NOMO-1 (cell line): Measurements from ENCODE around the gene TRIM66.
A peak's percentile ranks its signal among the peaks of the same experiment; 100 is the strongest.
"Not testable (repeated sequence)": the region's sequence is repeated elsewhere in the genome, so short reads cannot be mapped to it uniquely, and the experiment has no call there.

Experiments used
- DNase-seq, 2 experiments: peaks; one replicate each; lab custom pipeline; 2025; ENCODE audit not compliant: unreplicated experiment in 2 of 2; lab: John Stamatoyannopoulos, UW

Gene TRIM66

DNA sequence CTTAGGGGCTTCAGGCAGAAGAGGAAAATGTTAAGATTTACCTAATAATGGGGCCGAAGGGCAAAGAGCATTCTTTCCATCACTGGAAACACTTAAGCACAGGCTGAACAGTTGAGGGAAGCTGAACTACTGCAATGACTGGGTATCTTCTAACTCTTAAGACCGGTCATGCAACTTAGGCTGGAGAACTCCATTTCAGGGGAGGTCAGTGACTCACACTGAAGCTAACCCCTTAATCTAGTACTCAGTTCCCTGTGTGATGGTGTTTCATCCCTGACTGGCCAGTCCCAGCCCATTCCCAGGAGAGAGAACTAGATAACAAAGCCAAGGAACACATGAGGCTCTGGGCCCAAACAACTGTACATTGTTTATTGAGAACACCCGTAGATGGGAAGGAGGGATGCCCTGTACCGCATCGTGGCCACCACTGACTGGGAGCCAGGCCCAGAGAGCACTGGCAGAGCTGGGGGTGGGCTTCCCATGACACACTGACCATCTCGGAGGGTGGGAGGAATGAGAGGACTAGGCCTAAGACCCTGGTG lies 10.6 kb upstream of the TRIM66 start:
- DNase-seq = no peak

DNA sequence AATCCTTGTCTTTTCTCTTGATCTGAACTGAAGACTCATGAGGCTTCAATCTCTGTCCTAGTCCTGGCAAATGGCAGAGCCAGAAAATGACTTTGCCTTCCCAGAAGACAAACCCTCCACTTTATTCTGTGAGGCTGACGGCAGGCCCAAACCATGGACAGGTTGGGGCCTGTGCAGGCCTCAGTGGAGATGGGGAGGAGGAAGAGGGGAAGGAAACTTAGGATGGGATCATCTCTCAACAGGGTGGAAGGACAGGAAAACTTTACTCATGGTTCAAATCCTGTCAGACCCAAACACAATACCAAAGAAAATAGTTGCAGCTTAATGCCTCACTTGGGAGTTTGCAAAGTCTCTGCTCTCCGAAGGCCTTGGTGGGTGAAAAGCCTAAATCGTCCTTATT lies 10.0 kb upstream of the TRIM66 start:
- DNase-seq = no peak

DNA sequence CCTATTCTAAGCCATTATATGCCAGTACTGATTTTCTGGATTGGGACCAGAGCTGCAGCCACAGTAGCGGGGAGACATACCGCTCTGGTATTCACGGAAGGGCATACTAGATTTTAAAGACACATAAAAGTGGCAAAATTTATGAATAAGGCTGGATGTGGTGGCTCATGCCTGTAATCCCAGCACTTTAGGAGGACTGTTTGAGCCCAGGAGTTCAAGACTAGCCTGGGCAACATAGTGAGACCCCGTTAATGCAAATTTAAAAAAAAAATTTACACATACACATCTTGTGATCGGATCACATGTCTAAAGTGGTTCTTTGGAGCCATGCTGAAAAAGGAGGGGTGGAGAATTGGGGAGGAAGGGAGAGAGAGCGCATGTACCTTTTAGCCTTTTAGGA lies 9.1 kb upstream of the TRIM66 start:
- DNase-seq = no peak

DNA sequence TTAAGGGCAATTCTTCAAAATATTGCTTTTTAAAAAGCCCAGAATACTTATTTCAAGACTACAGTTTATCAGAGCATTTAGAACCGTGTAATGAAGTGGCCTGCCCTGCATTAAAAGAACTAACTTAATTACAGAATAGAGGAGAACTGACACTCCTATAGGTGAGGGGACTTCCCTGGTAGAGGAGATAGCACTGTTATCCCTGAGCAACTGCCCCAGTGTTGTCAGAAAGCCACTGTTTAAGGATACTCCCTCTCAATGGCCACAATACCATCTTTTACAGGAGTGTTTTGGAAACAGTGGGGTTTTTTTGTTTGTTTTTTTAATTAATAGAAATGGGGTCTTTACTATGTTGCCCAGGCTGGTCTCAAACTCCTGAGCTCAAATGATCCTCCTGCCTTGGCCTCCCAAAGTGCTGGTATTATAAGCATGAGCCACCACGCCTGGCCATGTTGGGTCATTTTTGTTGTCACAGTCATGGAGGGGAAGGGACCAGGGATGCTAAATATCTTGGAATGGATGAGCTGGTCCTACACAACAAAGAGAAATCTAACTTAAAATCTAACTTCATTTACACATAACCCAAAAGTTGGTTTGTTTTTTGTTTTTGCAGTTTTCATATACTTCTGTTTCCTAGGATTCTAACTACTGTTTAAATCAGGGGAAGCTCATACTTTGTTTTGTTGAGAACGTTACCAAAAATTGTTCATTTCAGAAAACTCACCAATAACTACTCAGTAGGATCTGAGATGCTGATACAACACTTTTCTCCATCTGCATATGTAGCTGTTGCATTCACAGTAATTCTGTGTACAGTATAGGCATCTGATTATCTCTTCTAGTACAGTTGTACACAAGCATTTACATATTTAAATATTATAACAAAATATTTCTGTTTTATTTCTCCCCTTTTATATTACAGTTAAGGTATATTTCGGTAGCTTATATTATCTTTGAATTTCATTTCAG lies 8.2 kb upstream of the TRIM66 start:
- DNase-seq = no peak

DNA sequence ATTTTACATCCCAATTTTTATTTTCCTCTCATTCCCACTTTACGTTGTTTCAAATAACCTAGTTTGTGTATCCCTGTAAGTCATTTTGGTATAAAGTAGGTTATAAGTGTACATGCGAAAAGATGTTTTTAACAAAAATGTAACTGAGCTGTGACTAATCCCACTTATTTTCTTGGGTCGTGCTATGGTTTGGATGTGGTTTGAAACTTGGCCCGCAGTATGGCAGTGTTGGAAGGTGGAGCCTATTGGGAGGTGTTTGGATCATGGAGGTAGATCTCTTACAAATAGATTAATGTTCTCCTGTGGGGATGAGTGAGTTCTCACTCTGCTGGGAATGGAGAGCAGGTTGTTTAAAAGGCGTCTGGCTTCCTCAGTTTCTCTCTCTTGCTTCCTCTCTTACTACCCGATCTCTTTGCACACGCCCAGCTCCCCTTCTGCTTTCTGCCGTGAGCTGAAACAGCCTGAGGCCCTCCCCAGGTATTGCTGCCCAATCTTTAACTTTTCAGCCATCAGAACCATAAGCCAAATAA lies 7.3 kb upstream of the TRIM66 start:
- DNase-seq = no peak

DNA sequence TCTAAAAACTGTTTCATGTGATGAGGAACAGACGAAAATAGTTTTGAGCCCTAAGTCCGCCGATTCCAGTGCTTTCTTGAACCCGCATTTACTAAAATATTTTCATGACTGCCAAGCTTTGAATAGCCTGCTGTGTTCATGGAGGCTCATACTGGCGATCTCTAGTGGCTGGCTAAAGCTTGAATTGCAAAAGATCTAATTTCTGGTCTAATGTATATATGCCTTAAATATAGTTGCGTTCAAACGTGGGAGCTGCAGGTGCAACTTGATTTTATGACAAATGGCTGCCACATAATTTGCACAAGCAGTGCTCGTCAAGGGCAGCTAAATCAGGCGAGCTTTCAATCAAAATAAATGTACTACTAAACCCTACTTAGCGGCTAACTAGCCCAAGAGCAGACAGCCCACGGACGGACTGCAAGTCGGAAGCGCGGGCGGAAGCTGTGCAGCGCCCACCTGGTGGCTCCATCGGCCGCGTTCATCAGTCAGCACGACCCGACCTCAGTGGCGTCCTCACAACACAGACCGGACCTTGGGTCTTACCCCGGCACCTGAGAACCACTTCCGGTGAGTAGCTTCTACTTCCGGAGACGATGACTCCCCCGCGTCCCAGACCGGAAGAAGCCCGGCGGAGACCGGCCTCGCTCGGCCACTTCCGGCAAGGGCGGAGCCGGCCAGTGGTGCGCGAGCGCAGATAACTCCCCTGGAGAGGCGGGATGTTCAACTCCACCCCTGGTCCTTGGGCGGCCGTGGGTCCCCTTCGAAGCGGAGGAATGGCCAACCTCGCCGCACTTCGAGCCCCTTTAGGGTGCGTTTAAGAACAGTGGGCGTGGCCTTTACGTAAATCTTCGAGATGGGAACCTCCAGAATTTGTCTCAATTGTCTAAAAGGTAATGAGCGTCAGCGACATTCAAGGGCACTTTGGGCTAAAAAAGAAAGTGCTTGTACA lies 6.2 kb upstream of the TRIM66 start:
- DNase-seq = peak; percentile 90 to 94

DNA sequence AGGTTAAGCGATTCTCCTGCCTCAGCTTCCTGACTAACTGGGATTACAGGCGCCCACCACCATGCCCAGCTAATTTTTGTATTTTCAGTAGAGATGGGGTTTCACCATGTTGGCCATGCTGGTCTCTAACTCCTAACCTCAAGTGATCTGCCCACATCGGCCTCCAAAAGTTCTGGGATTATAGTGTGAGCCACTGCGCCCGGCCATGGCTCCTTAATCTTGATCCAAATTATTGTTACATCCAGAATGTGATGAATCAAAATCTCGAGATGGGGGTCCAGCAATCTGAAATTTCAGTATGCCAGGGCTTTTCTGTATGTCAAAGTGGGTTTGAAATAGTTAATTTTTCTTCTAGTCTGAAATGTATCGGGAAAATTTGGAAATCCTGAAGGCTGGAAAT lies 3.9 kb upstream of the TRIM66 start:
- DNase-seq = no peak

DNA sequence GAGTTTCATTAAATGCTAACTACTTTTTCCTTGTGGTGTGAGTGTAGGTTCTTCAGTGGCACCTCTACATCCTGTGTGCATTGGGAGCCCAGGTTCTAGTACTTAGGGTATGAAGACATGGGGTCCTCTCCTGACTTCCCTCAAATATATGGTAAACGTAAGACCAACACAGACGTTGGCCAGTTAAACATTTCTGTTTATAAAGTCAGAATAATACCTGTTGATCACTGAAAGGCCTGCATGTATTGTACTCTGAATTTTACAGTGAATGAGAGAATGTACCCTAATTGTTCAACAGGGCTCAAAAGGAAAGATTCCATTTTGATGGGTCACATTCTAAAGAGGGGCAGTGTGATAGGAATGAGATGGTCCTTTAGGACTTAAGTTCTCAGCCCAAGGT lies 3.4 kb upstream of the TRIM66 start:
- no peak for DNase-seq

DNA sequence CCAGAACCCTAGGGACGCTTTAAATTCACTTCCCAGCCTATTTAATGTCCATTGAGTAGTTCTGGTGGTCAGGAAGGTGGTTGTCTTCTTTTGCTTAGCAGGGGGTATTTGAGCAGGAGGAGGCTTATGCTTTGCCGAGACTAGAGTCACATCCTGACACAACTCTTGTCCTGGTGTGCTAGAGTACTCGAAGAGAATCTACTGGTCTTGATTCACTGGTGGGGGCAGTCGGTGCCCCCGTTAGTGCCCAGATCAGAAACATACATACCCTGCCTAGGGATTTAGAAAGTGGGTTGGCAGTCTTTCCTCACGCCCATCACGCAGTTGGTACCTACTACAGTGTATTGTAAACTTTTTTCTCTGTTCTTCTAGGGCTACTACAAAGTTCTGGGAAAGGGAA lies 2.8 kb upstream of the TRIM66 start:
- DNase-seq = no peak

DNA sequence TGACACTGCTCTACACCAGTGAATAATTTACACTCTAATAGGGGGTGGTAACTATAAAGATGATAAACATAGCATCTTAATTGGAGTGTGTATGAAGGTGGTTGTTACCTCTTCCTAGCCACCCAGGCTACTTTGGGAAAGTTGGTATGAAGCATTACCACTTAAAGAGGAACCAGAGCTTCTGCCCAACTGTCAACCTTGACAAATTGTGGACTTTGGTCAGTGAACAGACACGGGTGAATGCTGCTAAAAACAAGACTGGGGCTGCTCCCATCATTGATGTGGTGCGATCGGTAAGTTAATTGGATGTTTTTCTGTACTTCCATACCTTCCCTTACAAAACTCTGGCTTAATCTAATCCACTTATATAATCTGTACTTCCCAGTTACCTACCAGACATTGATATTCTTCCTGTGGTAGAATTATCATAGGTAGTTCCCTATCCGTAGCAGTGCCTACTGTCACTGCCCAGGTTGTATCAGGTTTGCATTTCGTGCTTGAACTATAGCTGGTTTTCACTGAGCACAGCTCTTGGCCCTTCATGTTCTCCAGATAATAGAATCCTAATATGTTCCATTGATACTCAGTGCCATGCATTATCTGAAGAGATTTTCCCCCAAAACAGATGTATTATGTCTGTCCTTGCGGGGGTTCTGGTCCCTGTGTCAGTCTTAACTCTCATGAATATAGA lies 2.3 kb upstream of the TRIM66 start:
- no peak for DNase-seq

DNA sequence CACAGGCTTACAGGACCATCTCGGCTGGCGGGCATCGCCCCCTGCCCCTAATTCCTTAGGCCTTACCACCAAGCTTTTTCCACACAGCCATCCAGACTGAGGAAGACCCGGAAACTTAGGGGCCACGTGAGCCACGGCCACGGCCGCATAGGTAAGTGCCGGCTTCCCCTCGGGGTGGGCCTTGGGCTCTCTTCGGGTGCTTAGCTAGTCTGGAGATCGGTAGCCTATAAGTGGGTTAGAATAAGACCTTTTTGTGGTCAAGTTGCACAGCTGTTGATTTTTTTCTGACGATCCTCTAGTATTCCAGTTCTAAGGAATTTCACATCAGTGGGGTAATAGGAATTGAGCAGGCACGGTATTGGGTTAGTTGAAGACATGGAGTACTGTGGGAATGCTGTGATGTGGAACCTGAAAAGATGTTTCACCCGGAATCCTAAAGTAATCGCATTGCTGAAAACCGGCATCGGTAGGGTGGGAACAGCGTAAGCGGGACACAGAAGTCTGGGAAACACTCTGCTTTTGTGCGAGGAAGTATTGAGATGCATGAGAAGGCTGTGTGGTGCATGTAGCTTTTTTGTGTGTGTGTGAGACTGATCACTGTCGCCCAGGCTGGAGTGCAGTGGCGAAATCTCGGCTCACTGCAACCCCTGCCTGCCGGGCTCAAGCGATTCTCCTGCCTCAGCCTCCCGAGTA lies 796 bp upstream of the TRIM66 start:
- peak in 1 of 2 experiments; percentile 20 for DNase-seq

DNA sequence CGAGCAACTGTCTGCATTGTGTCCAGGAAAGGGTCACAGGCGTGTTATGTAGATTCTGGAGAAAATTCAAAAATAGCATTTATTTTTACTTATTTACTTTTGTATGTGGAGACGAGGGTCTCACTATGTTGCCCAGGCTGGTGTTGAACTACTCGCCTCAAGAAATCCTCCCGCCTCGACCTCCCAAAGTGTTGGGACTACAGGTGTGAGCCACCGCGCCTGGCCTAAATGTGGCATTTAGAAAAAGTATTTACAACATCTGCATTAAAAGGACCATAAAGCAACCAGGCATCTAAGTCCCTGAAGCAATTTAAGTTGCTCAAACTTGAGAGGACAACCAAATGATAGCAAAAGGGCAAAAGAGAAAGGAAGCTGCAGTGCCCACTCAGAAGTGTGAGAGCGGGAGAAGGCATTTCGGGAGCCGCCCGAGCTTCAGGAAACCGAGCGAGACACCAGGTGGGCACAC lies 595 bp downstream of the TRIM66 start:
- DNase-seq = peak in 1 of 2 experiments; percentile 25

DNA sequence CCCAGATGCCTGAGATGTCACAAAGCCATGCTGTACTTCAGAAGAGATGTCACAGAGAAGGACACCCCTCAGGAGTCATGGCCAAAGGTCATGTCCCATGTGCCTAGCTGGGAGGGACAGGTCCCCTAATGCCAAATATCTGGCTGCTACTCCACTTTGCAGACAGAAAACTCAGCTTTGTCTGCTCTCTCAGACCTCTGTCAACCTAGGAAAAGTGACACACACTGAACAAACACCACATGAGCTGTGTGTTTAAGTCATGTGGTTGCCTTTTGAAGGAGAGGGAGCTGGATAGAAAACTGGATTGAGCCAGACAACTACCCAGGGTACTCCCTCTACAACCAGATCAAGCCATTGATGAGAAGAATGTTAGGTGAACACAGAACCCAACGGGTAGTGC lies 3.5 kb downstream of the TRIM66 start:
- no peak for DNase-seq

DNA sequence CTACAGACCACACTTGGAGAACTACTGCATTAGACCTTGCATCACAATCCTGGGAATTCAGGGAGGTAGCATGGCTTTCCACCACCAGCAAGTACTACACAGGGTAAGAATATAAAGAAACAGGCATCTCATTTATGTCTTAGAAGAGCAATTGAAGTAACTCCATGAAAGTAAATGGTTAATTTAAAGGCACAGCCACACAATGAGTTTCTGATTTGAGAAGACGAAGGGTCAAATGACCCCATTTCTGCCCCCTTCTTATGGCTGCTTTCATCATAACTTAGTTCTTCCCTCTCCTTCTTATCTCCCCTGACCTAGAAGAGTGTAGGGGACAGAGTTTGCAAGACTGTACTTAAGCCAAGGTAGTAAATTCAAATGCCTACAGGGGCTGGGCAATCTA lies 6.0 kb downstream of the TRIM66 start:
- DNase-seq = no peak

DNA sequence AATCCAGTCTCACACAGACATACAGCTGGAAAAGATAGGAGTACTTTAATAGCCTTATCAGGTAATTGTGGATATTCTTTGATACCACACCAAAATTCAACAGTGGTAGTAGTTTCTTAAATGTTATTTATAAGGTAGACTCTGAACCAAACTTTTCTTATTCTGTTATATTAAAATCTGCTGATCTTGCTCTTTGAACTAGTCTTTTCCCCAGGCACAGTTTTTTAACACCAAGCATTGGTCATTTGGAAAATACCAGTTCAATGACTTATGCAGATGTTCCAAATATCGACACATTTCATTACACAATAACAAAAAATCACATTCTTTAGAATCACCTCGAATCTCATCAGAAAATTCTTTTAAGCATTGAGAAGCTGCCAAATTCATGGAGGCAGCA lies 7.6 kb downstream of the TRIM66 start:
- DNase-seq = no peak

DNA sequence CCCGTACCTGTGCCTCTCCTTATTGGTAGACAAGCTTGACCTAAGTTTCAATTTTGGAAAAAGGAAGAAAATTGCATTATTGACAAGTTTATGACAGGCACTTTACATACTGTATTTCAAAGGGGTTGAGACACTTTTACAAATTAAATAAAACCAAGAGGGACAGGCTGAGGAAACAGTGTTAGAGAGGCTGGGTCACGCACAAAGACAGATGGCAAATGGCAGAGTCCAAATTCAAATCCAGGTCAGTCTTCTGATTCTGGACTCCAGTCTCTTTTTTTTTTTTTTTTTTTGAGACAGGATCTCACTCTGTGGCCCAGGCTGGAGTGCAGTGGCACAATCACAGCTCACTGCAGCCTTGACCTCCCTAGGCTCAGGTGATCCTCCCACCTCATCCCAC lies 10.1 kb downstream of the TRIM66 start:
- DNase-seq = no peak

DNA sequence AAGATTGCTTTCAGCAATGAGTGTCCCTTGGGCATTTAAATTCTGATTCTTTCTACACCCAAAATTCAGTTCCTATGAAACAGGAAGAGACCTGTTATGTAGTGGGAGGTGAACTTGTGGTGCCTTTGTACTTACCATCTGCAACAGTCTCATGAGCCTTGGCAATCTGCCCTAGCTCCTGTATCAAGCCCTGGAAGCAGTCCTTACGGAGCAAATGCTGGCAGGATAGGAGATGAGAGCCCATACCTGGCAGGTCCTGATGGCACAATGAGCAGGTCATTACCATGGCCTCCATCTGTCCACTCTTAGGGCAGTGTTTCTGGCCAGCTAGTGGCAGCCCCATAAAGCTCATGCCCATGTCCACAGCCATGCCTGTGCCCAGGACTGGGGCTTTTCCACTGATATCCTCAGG lies 10.8 kb downstream of the TRIM66 start:
- DNase-seq = no peak

DNA sequence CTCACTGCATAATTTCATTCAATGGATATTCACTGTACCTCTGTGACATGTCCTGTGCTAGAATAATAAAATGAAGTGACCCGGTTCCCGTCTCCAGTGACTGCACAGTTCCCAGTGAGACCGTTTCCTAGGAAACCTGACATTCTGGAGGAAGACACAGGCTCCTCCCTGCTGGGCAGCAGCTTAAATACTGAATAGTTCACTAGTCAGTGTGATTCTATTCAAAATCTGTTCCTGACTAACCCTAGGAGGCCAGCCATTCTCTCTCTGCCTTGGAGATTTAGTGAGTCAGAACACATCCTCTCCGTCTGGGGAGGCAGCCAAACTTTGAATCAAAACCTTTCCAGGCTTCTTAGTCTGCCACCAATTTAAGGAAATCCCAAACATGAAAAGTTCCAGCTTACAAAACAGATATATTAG lies 11.3 kb downstream of the TRIM66 start:
- no peak for DNase-seq

DNA sequence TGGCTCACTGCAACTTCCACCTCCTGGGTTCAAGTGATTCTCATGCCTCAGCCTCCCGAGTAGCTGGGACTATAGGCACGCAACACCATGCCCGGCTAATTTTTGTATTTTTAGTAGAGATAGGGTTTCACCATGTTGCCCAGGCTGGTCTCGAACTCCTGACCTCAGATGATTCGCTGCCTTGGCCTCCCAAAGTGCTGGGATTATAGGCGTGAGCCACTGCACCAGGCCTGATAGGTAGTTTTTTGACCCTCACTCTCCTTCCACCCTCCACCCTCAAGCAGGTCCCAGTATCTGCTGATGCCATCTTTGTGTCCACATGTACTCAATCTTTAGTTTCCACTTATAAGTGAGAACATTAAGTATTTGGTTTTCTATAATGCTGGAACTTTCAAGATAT lies 12.4 kb downstream of the TRIM66 start:
- DNase-seq = not testable (repeated sequence)

DNA sequence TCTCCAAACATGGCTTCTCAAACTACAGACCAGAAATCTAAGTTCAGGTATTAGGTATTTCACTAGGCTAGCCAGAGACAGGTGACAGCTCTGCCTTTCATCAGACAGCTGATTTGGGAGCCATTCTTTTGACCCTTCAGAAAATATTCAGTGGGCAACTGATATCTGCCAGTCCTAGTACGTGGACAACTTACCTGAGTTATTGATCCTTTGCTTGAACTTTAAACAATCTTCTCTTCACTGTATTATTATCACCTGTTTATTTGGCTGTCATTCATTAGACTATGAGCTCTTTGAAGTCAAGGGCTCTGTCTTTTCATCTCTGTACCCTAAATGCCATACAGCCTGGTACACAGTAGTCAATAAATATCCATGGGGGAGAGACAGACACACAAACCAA lies 17.2 kb downstream of the TRIM66 start:
- no peak for DNase-seq
